WERI-Rb-1 (cell line): ENCODE measurements around the gene VPS11.

Source experiments
- DNase-seq: peaks from one replicate; pipeline ENCODE4 v3.0.0-alpha.2; 2020
- H3K27ac ChIP-seq: fragments of 250-450 bp; sonication (Bioruptor Pico); 2 replicates; pipeline ENCODE4 v1.5.1; 2020; ENCODE audit warnings: mild to moderate bottlenecking, moderate library complexity
- H3K27me3 ChIP-seq: fragments of 250-450 bp; sonication (Bioruptor Pico); 2 replicates; pipeline ENCODE4 v1.5.1; 2021; ENCODE audit warnings: mild to moderate bottlenecking, low read depth, moderate library complexity; ENCODE audit not compliant: insufficient read depth, severe bottlenecking
- H3K36me3 ChIP-seq: fragments of 250-450 bp; sonication (Bioruptor Pico); 2 replicates; pipeline ENCODE4 v1.5.1; 2020; ENCODE audit warnings: mild to moderate bottlenecking, moderate library complexity
- H3K4me3 ChIP-seq: 2 replicates; pipeline ENCODE4 v1.5.1; 2011; ENCODE audit warnings: low read depth, mild to moderate bottlenecking, control low read depth, low read length
- H3K9me3 ChIP-seq: fragments of 250-450 bp; sonication (Bioruptor Pico); 2 replicates; pipeline ENCODE4 v1.5.1; 2021; ENCODE audit warnings: mild to moderate bottlenecking, moderate library complexity; ENCODE audit not compliant: severe bottlenecking
- CTCF ChIP-seq: IDR thresholded peaks from 2 replicates; pipeline ENCODE4 v1.5.1; 2011; ENCODE audit warnings: low read depth, mild to moderate bottlenecking, control low read depth, inconsistent platforms, low read length

VPS11 gene

DNA sequence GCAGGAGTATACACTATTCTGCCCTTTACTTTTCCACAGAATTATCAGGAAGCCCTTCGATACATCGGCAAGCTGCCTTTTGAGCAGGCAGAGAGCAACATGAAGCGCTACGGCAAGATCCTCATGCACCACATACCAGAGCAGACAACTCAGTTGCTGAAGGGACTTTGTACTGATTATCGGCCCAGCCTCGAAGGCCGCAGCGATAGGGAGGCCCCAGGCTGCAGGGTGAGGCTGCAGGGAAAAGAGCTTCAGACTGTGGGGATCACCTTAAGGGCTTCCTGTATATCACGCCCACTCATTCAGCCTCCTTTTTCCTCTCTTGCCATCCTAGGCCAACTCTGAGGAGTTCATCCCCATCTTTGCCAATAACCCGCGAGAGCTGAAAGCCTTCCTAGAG is 10.2 kb downstream of the VPS11 start:
- Histone ChIP-seq H3K27ac (no peak overlapping the region), H3K36me3 (peaks cover 83% of the 10 kb centered on the region), H3K9me3 (no peaks in the 10 kb centered on the region), H3K27me3 (no peaks in the 10 kb centered on the region), H3K4me3 (no peak overlapping the region)
- DNase-seq = no peak
- no peak for TF ChIP-seq CTCF

DNA sequence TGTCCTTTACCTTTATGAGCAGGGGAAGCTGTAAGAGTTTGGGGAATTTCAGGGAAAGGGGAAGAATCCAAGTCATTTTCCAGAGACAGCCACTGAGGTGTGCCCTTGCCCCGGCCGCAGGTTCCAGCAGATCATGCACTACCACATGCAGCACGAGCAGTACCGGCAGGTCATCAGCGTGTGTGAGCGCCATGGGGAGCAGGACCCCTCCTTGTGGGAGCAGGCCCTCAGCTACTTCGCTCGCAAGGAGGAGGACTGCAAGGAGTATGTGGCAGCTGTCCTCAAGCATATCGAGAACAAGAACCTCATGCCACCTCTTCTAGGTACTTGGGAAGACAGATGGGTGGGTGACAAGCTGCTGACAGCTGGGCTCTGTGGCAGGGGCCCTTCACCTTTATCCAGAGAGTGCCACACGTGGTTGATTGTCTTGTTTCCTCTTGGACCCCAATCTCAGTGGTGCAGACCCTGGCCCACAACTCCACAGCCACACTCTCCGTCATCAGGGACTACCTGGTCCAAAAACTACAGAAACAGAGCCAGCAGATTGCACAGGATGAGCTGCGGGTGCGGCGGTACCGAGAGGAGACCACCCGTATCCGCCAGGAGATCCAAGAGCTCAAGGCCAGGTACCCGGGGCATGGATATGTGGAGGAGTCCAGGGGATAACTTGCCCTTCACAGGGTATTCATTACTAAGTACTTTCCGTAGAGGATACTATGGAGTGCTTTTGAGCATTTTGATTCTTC is 11.2 kb downstream of the VPS11 start:
- H3K4me3 ChIP-seq = no peak overlapping the region
- no peak for DNase-seq
- H3K27me3 ChIP-seq = no peaks in the 10 kb centered on the region
- H3K27ac ChIP-seq = no peak overlapping the region
- H3K9me3 ChIP-seq = no peaks in the 10 kb centered on the region
- TF ChIP-seq CTCF = no peak
- H3K36me3 ChIP-seq = peaks cover 73% of the 10 kb centered on the region

DNA sequence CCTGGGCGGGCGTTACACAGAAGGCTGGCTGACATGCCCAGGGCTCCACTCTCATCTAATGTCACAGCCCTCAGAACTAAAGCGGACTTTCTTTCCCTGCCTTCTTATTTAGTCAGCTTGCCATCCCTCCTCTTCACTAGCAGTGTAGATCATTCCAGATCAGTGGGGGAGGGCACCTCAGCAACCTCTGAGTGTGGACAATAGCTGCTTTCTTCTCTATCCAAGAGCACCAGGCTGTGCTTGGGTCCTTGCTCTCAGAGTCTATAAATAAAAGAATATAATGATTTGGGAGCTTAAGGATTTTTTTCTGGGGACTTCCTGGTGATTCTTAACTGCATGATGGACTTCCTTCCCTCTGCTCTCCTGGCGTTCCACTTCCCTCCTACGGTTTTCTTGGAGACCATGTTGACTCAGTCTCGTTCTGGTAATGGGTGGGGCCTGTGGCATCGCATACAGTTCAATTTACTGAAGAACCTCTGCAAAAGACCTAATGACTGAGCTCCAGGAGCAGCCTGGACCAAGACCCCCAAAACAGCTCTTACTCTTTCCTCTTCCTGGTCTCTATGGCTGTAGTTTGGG is 14.2 kb downstream of the VPS11 start:
- no peak for DNase-seq
- H3K36me3 ChIP-seq = peaks cover 49% of the 10 kb centered on the region
- TF ChIP-seq CTCF = no peak
- no peaks in the 10 kb centered on the region for H3K27me3 ChIP-seq
- H3K4me3 ChIP-seq = no peak overlapping the region
- H3K9me3 ChIP-seq = no peaks in the 10 kb centered on the region
- no peak overlapping the region; the same call in 1 of the 2 replicates for H3K27ac ChIP-seq

DNA sequence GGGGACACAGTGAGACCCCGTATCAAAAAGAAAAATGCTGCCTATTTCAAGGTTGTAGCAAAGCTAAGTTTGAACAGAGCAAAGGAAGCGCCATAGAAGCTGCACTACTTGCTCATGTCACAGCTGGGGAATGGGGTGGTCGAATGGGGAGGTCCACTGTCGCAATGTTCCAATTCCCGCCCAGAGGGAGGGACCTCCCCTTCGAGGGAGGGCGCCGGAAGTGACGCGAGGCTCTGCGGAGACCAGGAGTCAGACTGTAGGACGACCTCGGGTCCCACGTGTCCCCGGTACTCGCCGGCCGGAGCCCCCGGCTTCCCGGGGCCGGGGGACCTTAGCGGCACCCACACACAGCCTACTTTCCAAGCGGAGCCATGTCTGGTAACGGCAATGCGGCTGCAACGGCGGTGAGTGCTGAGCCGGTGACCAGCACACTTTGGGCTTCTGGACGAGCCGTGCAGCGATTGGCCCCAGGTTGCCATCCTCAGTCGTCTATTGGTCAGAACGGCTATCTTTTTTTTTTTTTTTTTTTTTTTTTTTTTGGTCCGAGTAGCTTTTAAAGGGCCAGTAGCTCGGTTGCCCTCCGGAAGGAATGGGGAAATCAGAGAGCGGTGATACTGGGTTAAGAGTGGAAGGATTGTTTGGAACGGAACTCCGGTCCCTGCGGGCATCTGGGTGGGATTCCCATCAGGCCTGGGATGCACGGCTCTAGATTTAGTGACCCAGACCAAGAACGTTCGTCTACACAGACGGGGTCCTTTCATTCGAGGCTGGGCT is 17.2 kb downstream of the VPS11 start, which contains the start of gene HMBS:
Gene HMBS (plus strand): TSS at position 219 of the 774 bp plus-strand sequence. CDS start 153 bp downstream, at position 372.
- Histone ChIP-seq H3K9me3 (no peaks in the 10 kb centered on the region), H3K36me3 (peaks cover 18% of the 10 kb centered on the region), H3K27me3 (no peaks in the 10 kb centered on the region), H3K27ac (peak within 1 kb of the TSS; percentile 96), H3K4me3 (peak within 1 kb of the TSS; percentile 81)
- no peak for TF ChIP-seq CTCF
- peak; percentile 92 for DNase-seq

DNA sequence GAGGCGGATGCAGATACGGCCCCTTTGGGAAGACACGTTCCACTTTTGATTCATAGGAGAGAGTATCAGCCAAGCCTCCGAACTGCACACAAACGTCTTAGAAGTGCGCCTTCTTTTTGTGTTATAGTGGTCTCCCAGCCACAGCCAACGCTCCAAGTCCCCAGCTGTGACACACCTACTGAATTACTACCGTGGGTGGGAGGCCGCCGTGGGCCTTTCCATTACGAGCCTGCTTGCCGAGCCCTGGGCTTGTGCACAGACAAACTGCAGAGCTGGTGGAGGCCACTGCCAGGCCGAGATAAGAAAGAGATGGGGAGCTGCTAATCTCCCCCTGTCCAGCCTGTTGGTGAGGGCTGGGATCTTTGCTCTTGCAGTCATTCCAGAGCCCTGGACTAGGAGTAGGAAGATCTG is 17.8 kb downstream of the VPS11 start:
- H3K27me3 ChIP-seq = no peaks in the 10 kb centered on the region
- no peak for TF ChIP-seq CTCF
- peaks cover 13% of the 10 kb centered on the region for H3K36me3 ChIP-seq
- H3K9me3 ChIP-seq = no peaks in the 10 kb centered on the region
- H3K27ac ChIP-seq = peak overlapping the region; percentile 96
- peak overlapping the region; percentile 81 for H3K4me3 ChIP-seq
- DNase-seq = no peak
